ENCODE measurements around the gene RNLS.

Gene RNLS

DNA sequence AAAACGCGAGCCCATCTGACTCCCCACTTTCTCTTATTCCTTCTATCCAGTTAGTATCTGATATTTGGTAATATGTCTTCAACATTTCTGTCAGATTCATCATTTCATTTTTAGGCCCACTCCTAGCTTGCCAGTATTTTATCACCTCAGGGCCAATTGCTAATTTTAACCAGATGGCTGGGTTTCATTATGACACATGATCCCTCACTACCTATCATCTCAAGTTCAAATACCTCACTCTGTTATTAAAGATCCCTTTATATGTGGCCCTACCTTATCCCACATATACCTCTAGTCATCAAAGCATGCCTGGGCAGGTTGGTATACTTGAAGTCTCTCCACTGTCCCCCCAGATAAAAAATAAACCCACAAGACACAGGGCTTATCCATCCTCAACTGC lies 104.9 kb downstream of the RNLS start:
- TF ChIP-seq CTCF (IDR thresholded peaks at IDR 0.05; ENCODE audit: unreplicated experiment in 3 of 3), result no peak
- H3K27me3 Mint-ChIP-seq (ENCODE audit: low read depth), result no peaks in the 10 kb centered on the region
- no peak overlapping the region for H3K27ac Mint-ChIP-seq
- no peaks in the 10 kb centered on the region for H3K4me1 Mint-ChIP-seq
- peaks cover 6% of the 10 kb centered on the region for H3K9me3 Mint-ChIP-seq
- no peak overlapping the region for H3K4me3 Mint-ChIP-seq
- H3K36me3 Mint-ChIP-seq (ENCODE audit: low read depth), result no peaks in the 10 kb centered on the region

GRCh38 chr10:88477343-88478085 lies 105.6 kb downstream of the RNLS start:
- no peak for TF ChIP-seq CTCF (IDR thresholded peaks at IDR 0.05; ENCODE audit: unreplicated experiment in 3 of 3)
- Mint-ChIP-seq H3K27me3 (ENCODE audit: low read depth) (no peaks in the 10 kb centered on the region), H3K4me1 (no peaks in the 10 kb centered on the region), H3K27ac (no peak overlapping the region), H3K4me3 (no peak overlapping the region), H3K9me3 (peaks cover 6% of the 10 kb centered on the region), H3K36me3 (ENCODE audit: low read depth) (no peaks in the 10 kb centered on the region)

DNA sequence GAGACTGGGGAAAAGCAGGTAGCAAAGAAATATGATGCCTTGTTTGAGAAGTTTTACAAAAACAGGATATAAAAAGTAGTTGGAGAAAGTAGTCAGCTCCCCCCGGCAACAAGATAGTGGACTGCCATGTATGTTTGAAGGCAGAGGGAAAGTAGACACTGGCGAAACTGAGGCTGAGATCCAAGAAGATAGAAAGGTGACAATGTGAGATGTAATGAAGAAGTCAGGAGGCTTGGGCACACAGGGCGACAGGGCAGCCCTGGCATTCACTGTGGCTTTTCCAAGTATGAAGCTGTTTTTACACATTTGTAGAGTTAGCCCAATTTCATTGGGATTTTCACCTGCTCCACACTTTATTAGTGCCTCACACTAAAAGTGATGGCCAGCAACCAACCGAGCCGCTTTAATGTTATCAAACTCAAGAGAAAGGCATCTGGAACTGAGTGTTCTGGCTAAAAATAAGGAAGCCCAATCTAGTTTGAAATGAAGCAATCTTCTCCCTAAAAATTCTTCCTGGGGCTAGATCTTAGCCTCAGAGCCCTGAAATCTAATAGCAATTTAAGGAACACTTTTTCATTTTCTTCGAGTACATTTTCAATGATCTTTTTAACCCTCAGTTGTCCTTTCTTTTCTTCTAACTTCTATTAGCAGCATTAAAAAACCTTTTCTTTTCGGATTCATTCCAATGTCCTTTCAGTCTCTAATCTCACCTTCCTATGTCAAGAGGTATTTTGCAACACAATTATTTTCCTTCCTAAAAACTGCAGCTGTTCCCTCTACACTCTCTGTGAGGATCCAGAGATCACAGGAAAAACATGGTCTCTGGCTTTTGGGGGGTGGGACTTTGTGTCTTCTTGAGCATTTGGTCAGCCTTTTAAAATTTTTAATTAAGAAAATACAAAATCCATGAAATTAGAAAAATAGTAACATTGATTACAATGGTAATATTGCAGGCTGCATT lies 108.0 kb downstream of the RNLS start:
- no peaks in the 10 kb centered on the region for H3K36me3 Mint-ChIP-seq (ENCODE audit: low read depth)
- H3K27me3 Mint-ChIP-seq (ENCODE audit: low read depth), result no peaks in the 10 kb centered on the region
- no peak for TF ChIP-seq CTCF (IDR thresholded peaks at IDR 0.05; ENCODE audit: unreplicated experiment in 3 of 3)
- H3K4me1 Mint-ChIP-seq, result no peaks in the 10 kb centered on the region
- H3K4me3 Mint-ChIP-seq, result no peak overlapping the region
- H3K9me3 Mint-ChIP-seq, result no peaks in the 10 kb centered on the region
- no peak overlapping the region for H3K27ac Mint-ChIP-seq

GRCh38 chr10:88473989-88474883 lies 108.9 kb downstream of the RNLS start:
- H3K27ac Mint-ChIP-seq, result no peak overlapping the region
- no peaks in the 10 kb centered on the region for H3K4me1 Mint-ChIP-seq
- no peak for TF ChIP-seq CTCF (IDR thresholded peaks at IDR 0.05; ENCODE audit: unreplicated experiment in 3 of 3)
- no peaks in the 10 kb centered on the region for H3K9me3 Mint-ChIP-seq
- H3K27me3 Mint-ChIP-seq (ENCODE audit: low read depth), result no peaks in the 10 kb centered on the region
- no peak overlapping the region for H3K4me3 Mint-ChIP-seq
- H3K36me3 Mint-ChIP-seq (ENCODE audit: low read depth), result no peaks in the 10 kb centered on the region

- no peak overlapping the region for H3K27ac Mint-ChIP-seq
- no peaks in the 10 kb centered on the region for H3K27me3 Mint-ChIP-seq (ENCODE audit: low read depth)
- no peaks in the 10 kb centered on the region for H3K36me3 Mint-ChIP-seq (ENCODE audit: low read depth)
- no peaks in the 10 kb centered on the region for H3K4me1 Mint-ChIP-seq
- TF ChIP-seq CTCF (IDR thresholded peaks at IDR 0.05; ENCODE audit: unreplicated experiment in 3 of 3), result no peak
- H3K9me3 Mint-ChIP-seq, result no peaks in the 10 kb centered on the region
- H3K4me3 Mint-ChIP-seq, result no peak overlapping the region
Observed at GRCh38 chr10:88472540-88472939, 110.6 kb downstream of the RNLS start.

All from nephron (organoid).